SK-N-MC (cell line): ENCODE data around the gene HOXD8.

ENCODE experiments used
- DNase-seq: peaks from one replicate; pipeline ENCODE4 v3.0.0-alpha.2; 2011; ENCODE audit warnings: low read depth, low spot score
- H3K27ac ChIP-seq: fragments of 200-600 bp; sonication (generic); 2 replicates; pipeline ENCODE4 v1.5.1; 2016; ENCODE audit warnings: mixed run types
- H3K36me3 ChIP-seq: fragments of 200-600 bp; sonication (generic); 2 replicates; pipeline ENCODE4 v1.6.1; 2017; ENCODE audit warnings: antibody characterized with exemption, low read length, mixed read lengths; ENCODE audit not compliant: insufficient read depth
- H3K4me3 ChIP-seq: fragments of 200-600 bp; sonication (generic); 2 replicates; pipeline ENCODE4 v1.5.1; 2016
- H3K9ac ChIP-seq: fragments of 200-600 bp; sonication (generic); 2 replicates; pipeline ENCODE4 v1.8.0; 2017; ENCODE audit warnings: mixed run types, mixed read lengths; ENCODE audit not compliant: insufficient read length
- H3K9me3 ChIP-seq: fragments of 200-600 bp; sonication (generic); 2 replicates; pipeline ENCODE4 v1.6.1; 2017; ENCODE audit warnings: low read depth, mild to moderate bottlenecking, antibody characterized with exemption, low read length, moderate library complexity, mixed read lengths
- EZH2 ChIP-seq: fragments of 200-600 bp; sonication (generic); IDR thresholded peaks from one replicate; pipeline ENCODE4 v1.6.1; 2017; ENCODE audit warnings: antibody characterized with exemption
- FOXP2 ChIP-seq: optimal IDR thresholded peaks from 2 replicates; pipeline ENCODE3; 2011; ENCODE audit warnings: mild to moderate bottlenecking, moderate library complexity; ENCODE audit not compliant: insufficient read depth; ENCODE audit errors: extremely low read length, control extremely low read depth
- POLR2AphosphoS5 ChIP-seq: IDR thresholded peaks from 2 replicates; pipeline ENCODE4 v1.6.1; 2012; ENCODE audit warnings: mild to moderate bottlenecking, low read depth, low read length, borderline replicate concordance

The HOXD8 gene

DNA sequence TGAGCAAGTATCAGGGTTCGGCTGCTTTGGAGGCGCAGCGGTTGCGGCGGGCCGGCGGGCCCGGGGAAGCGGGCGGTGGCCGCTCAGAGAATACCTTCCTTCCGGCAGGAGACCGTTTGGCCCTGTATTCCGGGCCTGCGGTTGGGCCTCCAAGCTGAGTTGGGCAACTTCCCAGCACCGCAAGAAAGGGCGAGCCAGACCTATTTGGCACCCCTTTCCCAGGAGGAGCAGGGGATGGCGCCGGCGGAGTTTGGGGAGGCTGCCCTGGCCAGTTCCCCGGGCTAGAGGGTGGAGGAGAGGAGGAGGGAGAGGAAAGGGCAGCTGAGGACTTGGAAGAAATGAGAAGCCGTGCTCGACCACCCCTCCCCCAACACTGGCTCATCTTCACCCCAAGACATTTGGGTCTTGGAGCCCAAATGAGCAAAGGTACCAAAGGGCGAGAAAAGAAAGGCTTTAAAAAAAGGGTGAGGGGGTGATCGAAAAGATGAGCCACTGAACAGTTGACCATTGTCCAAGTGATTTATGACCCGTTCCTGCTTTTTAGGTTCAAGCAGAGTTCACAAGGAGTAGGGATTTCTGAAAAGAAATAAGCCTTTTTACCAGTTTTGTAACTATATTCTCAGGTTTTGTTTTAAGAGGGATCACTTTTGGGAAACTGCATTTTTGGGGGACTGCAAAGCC lies 36.0 kb downstream of the HOXD8 start:
- Histone ChIP-seq H3K9me3 (no peaks in the 10 kb centered on the region), H3K9ac (no peak overlapping the region), H3K4me3 (no peak overlapping the region), H3K27ac (no peak overlapping the region), H3K36me3 (peaks cover 5% of the 10 kb centered on the region; the same call in 1 of the 2 replicates)
- TF ChIP-seq POLR2AphosphoS5, result no peak
- TF ChIP-seq FOXP2, result no peak
- no peak for TF ChIP-seq EZH2
- DNase-seq, result no peak

DNA sequence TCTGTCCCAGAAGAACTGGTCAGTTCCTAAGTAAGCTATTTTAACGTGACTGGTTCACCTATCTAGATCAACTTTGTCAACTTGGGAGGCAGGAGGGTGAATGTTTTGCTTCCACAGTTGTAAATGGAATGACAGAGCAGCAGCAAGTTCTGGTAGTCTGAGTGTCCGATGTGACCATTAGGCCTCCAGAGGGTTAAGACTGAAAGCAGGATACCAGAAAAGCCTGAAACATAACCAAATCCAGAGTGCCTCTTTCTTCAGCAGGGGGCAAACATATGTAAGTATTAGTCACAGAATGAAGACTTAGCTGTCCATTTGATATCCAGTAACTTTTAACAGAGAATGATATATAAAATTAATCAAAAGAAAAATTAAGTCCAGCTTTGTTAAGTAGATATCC lies 36.8 kb downstream of the HOXD8 start:
- Histone ChIP-seq H3K27ac (no peak overlapping the region), H3K9me3 (no peaks in the 10 kb centered on the region), H3K36me3 (peaks cover 5% of the 10 kb centered on the region; the same call in 1 of the 2 replicates), H3K9ac (no peak overlapping the region), H3K4me3 (no peak overlapping the region)
- TF ChIP-seq FOXP2 (no peak), EZH2 (no peak), POLR2AphosphoS5 (no peak)
- DNase-seq, result no peak

DNA sequence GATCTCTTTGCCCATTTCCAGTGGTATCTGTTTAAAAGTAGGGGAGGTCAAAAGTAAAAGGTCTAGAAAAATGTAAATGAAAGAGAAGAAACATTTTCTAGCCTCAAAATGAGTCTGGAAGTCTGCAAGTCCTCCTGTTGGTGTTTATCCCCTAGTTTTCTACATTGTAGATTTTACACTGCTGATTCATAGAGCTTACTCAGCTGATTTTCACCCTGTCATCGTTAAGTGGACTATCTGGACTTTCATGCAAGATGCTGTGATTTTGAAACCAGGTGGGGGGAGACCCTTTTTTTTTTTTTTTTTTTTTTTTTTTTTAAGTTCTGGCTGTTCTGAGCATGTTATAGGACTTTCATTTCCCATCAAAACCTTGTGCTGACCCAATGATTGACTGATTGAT lies 37.9 kb downstream of the HOXD8 start:
- Histone ChIP-seq H3K36me3 (peaks cover 5% of the 10 kb centered on the region; the same call in 1 of the 2 replicates), H3K27ac (no peak overlapping the region), H3K9ac (no peak overlapping the region), H3K9me3 (no peaks in the 10 kb centered on the region), H3K4me3 (no peak overlapping the region)
- TF ChIP-seq POLR2AphosphoS5 (no peak), FOXP2 (no peak), EZH2 (no peak)
- DNase-seq, result no peak

DNA sequence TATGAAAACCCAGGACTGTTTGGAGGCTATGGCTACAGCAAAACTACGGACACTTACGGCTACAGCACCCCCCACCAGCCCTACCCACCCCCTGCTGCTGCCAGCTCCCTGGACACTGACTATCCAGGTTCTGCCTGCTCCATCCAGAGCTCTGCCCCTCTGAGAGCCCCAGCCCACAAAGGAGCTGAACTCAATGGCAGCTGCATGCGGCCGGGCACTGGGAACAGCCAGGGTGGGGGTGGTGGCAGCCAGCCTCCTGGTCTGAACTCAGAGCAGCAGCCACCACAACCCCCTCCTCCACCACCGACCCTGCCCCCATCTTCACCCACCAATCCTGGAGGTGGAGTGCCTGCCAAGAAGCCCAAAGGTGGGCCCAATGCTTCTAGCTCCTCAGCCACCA lies 39.7 kb downstream of the HOXD8 start:
- no peak overlapping the region for H3K27ac ChIP-seq
- no peaks in the 10 kb centered on the region for H3K9me3 ChIP-seq
- no peak overlapping the region for H3K9ac ChIP-seq
- no peak for DNase-seq
- no peak for TF ChIP-seq FOXP2
- no peak for TF ChIP-seq EZH2
- no peak for TF ChIP-seq POLR2AphosphoS5
- H3K4me3 ChIP-seq, result no peak overlapping the region
- H3K36me3 ChIP-seq, result peaks cover 2% of the 10 kb centered on the region; the same call in 1 of the 2 replicates

DNA sequence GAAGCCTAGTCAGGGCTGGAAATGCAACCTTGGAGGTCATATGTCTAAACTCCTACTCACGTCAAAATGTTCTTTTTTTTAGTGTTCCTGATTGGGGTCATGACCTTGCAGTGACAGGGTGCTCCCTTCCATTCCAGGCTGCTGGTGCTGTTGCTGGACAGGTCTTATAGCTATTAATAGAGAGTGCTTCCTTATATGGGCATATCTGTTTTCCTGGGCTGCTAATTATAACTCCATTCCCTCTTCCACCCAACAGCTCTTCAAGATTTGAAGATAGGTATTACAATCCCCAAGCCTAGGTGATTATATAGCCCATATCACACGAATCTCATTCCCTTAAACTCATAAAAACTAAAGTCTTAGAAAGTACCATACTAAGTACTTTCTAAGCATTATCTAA lies 40.2 kb downstream of the HOXD8 start:
- H3K4me3 ChIP-seq, result no peak overlapping the region
- DNase-seq, result no peak
- H3K27ac ChIP-seq, result no peak overlapping the region
- H3K36me3 ChIP-seq, result no peaks in the 10 kb centered on the region; the same call in 1 of the 2 replicates
- no peak for TF ChIP-seq POLR2AphosphoS5
- H3K9ac ChIP-seq, result no peak overlapping the region
- no peaks in the 10 kb centered on the region for H3K9me3 ChIP-seq

DNA sequence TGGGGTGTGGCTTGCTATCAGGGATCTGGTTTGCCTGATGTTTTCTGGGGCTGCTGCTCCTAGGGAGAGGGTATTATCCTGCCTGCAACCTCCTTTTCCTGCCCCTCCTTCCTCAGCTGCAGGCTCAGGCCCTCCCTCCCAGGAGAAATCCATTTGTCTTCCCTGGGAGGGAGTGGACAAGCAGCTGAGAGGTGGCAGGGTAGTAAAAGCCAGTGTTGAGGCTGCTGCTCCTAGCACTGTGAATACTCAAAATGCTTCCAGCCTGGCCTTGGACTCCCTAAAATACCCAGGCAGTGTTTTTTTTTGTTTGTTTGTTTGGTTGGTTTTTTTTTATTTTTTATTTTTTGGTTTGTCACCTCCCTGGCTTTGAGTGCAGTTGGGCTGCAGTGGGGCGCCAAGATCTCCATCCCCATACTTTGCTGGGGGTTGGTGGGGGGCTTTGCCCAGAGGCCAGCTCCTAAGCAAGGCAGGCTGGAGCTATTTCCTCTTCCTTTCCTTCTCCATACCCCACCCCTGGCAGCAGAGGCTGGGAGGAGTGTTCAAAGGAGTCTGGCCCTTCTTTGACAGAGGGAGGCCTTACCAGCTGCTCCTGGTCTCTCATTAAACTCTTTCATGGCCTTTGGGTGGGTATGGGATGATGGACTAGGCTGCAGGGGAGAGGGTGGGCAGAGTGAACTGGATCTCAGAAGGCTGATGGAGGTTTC lies 41.2 kb downstream of the HOXD8 start:
- Histone ChIP-seq H3K27ac (no peak overlapping the region), H3K9me3 (no peaks in the 10 kb centered on the region), H3K36me3 (no peaks in the 10 kb centered on the region; the same call in 1 of the 2 replicates), H3K9ac (no peak overlapping the region), H3K4me3 (no peak overlapping the region)
- DNase-seq, result no peak
- TF ChIP-seq EZH2, result no peak
- no peak for TF ChIP-seq FOXP2
- no peak for TF ChIP-seq POLR2AphosphoS5

DNA sequence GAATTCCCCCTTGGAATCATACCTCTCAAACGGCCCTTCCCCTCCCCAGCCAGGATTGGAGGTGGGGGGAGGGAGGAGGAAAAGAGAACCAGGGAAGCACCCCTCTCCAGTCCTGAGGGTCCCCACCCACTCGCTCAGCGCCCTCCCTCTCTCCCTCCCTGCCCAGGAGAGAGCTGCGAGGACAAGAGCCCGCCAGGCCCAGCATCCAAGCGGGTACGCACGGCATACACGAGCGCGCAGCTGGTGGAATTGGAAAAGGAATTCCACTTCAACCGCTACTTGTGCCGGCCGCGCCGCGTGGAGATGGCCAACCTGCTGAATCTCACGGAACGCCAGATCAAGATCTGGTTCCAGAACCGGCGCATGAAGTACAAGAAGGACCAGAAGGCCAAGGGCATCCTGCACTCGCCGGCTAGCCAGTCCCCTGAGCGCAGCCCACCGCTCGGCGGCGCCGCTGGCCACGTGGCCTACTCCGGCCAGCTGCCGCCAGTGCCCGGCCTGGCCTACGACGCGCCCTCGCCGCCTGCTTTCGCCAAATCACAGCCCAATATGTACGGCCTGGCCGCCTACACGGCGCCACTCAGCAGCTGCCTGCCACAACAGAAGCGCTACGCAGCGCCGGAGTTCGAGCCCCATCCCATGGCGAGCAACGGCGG lies 42.0 kb downstream of the HOXD8 start:
- Histone ChIP-seq H3K4me3 (no peak overlapping the region), H3K27ac (no peak overlapping the region), H3K9ac (no peak overlapping the region), H3K9me3 (no peaks in the 10 kb centered on the region), H3K36me3 (no peaks in the 10 kb centered on the region; the same call in 1 of the 2 replicates)
- TF ChIP-seq POLR2AphosphoS5, result no peak
- TF ChIP-seq EZH2, result no peak
- no peak for TF ChIP-seq FOXP2
- DNase-seq, result no peak

DNA sequence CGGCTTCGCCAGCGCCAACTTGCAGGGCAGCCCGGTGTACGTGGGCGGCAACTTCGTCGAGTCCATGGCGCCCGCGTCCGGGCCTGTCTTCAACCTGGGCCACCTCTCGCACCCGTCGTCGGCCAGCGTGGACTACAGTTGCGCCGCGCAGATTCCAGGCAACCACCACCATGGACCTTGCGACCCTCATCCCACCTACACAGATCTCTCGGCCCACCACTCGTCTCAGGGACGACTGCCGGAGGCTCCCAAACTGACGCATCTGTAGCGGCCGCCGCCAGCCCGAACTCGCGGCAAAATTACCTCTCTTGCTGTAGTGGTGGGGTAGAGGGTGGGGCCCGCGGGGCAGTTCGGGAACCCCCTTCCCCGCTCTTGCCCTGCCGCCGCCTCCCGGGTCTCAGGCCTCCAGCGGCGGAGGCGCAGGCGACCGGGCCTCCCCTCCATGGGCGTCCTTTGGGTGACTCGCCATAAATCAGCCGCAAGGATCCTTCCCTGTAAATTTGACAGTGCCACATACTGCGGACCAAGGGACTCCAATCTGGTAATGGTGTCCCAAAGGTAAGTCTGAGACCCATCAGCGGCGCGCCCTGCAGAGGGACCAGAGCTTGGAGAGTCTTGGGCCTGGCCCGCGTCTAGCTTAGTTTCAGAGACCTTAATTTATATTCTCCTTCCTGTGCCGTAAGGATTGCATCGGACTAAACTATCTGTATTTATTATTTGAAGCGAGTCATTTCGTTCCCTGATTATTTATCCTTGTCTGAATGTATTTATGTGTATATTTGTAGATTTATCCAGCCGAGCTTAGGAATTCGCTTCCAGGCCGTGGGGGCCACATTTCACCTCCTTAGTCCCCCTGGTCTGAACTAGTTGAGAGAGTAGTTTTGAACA lies 42.7 kb downstream of the HOXD8 start:
- no peaks in the 10 kb centered on the region for H3K9me3 ChIP-seq
- H3K4me3 ChIP-seq, result no peak overlapping the region
- no peak overlapping the region for H3K9ac ChIP-seq
- no peak for DNase-seq
- no peaks in the 10 kb centered on the region; the same call in 1 of the 2 replicates for H3K36me3 ChIP-seq
- H3K27ac ChIP-seq, result no peak overlapping the region
- TF ChIP-seq POLR2AphosphoS5 (no peak), FOXP2 (no peak), EZH2 (no peak)
